ENCODE results near the gene EPB41L4B.

DNA sequence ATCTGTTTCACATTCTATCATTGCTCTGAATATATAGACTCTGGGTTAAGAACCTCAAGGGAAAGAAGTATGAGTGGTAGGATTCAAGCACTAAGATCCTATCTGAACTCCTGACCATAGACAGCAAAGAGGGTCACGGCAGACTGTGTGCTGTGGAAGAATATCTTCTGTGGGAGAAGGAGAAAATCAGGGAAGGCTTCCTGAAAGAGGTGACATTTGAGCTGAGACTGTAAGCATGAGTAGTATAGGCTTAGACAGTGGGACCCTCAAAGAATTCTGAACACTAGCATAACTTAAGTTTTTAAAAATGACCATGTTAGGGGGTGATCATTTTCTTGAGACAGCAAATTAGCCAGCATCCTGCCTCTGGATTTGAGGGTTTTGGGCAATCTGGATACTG, 157.7 kb downstream of the EPB41L4B start:
- TF ChIP-seq CTCF (conservative IDR thresholded peaks at IDR 0.05 in 1 of 2, IDR thresholded peaks at IDR 0.05 in 1 of 2; ENCODE audit: extremely low read depth in 1 of 2, insufficient read depth in 1 of 2, low read depth in 1 of 2, low read length in 2 of 2) (no peak), EZH2 (IDR thresholded peaks at IDR 0.05; ENCODE audit: borderline replicate concordance, low read length) (no peak)
